GM12874 (cell line): Measurements from ENCODE around the gene DCDC1.

Experiments used
- TF ChIP-seq, protein P1 (sequence below): IDR thresholded peaks from 2 replicates; pipeline ENCODE4 v1.5.1; 2011; ENCODE audit warnings: low read depth, mild to moderate bottlenecking, control low read depth, low read length, moderate library complexity; ENCODE audit not compliant: insufficient read depth

The DCDC1 gene

DNA sequence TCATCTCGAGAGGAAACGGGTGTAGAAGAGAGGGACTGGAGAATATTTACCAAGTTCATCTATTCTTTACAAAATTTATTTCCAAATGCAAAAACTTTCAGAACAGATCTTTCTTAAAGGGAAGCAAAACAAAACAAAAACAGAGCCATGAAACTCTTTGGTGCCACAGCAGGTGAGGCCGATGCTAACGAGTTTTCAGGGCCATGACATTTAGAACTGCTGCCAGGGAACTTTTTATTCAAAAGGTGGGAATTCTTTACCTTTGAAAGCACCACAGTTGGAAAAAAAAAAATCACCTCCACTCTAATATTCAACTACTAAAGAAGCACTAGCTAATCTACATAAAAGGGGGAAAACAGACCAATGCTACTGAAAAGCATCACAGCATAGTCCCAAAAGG, 230.1 kb downstream of the DCDC1 start:
- TF ChIP-seq, protein P1, sequence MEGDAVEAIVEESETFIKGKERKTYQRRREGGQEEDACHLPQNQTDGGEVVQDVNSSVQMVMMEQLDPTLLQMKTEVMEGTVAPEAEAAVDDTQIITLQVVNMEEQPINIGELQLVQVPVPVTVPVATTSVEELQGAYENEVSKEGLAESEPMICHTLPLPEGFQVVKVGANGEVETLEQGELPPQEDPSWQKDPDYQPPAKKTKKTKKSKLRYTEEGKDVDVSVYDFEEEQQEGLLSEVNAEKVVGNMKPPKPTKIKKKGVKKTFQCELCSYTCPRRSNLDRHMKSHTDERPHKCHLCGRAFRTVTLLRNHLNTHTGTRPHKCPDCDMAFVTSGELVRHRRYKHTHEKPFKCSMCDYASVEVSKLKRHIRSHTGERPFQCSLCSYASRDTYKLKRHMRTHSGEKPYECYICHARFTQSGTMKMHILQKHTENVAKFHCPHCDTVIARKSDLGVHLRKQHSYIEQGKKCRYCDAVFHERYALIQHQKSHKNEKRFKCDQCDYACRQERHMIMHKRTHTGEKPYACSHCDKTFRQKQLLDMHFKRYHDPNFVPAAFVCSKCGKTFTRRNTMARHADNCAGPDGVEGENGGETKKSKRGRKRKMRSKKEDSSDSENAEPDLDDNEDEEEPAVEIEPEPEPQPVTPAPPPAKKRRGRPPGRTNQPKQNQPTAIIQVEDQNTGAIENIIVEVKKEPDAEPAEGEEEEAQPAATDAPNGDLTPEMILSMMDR = no peak

DNA sequence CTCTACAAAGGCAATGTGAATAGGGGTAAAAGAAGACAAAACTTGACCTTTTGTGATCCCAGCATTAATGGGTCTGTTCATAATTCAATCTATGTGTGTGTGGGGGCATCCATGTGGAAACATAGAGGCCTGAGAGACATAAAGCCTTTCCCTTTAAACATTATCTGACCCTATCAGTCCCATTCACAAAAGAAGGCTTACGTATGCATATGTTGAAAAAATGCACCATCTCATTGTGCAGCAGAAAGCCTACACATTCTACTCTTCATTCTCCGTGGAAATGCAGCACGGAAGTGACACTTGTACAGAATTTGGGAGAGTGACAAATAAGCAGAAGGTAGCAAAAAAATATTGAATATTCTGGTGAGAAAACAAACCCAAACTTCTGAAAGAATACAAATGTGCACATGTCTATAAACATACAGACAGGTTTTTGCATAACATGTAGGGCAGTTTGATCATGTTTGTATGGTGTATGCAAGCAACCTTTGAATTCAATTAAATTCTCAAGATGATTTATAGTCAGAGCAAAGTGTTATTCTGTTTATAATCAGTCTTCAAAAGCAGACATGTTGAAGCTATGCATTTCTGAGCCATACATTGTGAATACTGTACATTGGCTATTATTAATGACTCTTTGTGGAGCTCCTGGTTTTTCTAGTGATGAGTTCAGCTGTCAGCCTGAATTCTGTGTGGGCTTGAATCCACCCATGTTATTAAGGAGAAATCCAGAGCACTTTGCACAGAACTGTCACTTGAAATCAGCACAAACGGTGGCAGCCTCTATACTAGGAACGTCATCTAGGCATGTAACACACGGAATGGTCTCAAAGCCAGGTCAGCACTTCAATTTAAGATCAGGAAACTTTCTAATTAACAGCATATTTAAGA, 236.8 kb downstream of the DCDC1 start:
- TF ChIP-seq, protein P1 = no peak

DNA sequence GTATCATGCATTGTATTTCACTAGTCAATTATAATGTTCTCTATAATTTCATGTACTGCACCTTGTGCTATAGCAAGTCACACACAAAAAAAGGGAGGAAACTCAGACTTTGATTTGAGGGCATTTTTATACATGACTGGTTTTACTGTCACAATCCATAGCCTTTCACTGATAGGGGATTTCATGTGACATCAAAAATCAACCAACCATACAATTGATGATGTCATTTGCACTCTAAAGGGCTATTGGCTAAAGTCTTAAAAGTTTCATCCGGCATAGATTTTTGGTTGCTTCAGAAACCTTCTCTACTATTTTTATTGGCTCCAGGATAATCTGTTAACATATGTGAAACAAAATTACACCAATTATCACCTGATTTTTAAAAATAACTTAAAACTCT, 237.8 kb downstream of the DCDC1 start:
- TF ChIP-seq, protein P1 = no peak

DNA sequence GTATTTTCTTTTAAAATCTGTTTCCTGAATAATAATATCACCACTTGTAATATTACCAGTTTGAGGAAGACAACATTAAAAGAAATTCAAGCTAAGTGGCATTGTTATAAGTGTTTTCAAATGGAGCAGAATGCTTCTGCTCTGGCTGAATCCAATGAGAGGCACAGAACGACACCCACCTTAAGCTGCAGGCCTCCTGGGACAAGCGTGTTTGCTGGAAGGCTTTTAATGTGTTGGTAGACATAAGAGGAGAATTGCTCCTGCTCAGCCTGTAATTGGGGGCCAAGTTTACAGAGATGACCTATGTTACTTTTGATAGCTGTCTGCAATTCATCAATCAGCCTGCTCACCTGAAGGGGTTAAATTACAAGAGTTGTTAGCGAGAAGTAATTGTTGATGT, 242.2 kb downstream of the DCDC1 start:
- TF ChIP-seq, protein P1 = no peak

DNA sequence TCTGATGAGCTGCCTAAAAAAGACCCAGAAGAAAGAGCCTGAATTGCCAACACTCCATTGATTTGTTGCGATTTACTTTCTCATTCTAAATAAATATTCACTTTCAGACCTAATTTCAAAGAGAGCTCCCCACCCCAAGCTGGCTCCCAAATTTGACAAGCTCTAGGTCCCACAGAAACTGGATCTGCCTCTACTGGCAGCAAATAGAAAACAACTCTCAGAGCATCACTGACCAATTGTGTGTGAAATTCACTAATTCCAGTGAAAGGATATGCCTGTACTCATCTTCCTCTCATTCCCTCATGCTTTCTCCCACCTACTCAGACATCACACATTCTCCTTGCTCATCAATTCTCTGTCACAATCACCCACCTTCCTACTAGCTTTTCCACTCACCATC, 249.1 kb downstream of the DCDC1 start:
- TF ChIP-seq, protein P1 = no peak

DNA sequence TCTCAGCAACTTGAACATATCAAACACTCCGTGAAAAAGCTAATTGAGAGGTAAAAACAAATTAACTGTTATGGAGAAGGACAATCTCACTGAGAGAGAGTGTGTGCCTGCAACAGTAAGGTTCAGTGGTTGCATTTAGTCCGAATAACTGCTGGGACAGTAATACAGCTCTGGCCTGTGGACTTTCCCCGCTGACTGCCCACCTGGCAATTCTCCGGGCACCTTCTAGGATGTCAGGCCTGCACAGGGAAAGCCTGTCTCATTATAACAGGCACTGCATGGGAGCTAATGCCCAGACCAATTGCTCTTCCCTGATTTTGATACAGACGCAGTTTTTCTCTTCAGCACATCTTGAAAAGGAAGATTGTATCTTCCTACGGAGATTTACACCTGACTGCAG, 251.0 kb downstream of the DCDC1 start:
- TF ChIP-seq, protein P1 = no peak

DNA sequence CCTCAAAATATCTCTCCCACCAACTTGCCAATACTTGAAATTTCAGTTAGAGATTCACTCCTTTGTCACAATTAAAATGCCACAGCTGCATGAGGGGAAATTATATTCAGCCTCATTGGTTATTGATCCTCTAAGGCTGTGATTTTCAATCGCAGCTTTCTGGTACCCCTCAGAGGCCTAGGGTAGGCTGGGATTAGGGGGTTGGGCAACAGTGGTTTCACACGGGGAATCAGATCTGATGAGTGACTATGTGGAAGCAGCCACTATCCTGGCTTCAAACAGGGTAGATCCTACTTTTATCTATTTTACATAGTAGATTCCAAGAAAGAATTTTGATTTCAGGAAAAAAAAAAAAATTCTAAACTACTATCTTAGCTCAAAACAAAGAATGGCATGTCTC, 252.5 kb downstream of the DCDC1 start:
- TF ChIP-seq, protein P1 = no peak
